Mucosa of descending colon (tissue), 3 donors: ENCODE results near the gene C1orf21. TPM values are rescaled to one million over a fixed set of nuclear protein-coding genes. Genes with fewer than 3 reads are reported as not detected.

Experiments
- ATAC-seq: fragments of 200-7000 bp; cut with Tn5 transposase; one replicate; pipeline ENCODE4 v1.9.1; 2020; ENCODE audit warnings: mild to moderate bottlenecking, moderate library complexity
- DNase-seq, 3 donors: peaks; one replicate each; pipeline ENCODE4 v3.0.0-alpha.2; 2020
- H3K36me3 ChIP-seq: fragments of 200-600 bp; one replicate; pipeline ENCODE4 v1.8.0; 2021; ENCODE audit warnings: low read depth, mild to moderate bottlenecking
- H3K4me1 ChIP-seq: fragments of 200-600 bp; one replicate; pipeline ENCODE4 v1.8.0; 2021; ENCODE audit warnings: low read depth, mild to moderate bottlenecking
- H3K4me3 ChIP-seq: fragments of 200-600 bp; one replicate; pipeline ENCODE4 v1.8.0; 2021; ENCODE audit warnings: mild to moderate bottlenecking
- H3K9me3 ChIP-seq: fragments of 200-600 bp; one replicate; pipeline ENCODE4 v1.8.0; 2021; ENCODE audit warnings: mild to moderate bottlenecking
- intact Hi-C, 2 donors: fragments of 100-400 bp; cut with DNase I in 1 of 2; cut with micrococcal nuclease in 1 of 2; formaldehyde crosslinking; loops; one replicate each; pipeline versions ENCODE4 v1.11.0 to v1.11.1; 2022; cut with DNase I, micrococcal nuclease
- total RNA-seq, 3 donors: library from RNA; stranded (reverse); fragmentation: NEBNext Ultra II Directional in 2 of 3; extraction: Animal tissue kit (Norgen Biotek cat#: 25700) in 2 of 3; gene quantifications; one replicate each; pipeline versions ENCODE4 v1.2.1 to v1.2.4, GENCODE V29; 2021 to 2023
- TF ChIP-seq, protein P1 (sequence below): fragments of 200-600 bp; IDR thresholded peaks from one replicate; pipeline ENCODE4 v1.8.0; 2022; ENCODE audit warnings: antibody characterized with exemption, mild to moderate bottlenecking
- donor health status: DM: no; HTN: no; CAD: no; lungs with moderate emphysema.
- donor health status: DM: no; HTN: no; CAD: no.
- donor health status: DM: no; HTN: yes; CAD: no.

The C1orf21 gene
- total RNA-seq, 3 donors from 2014 or later, result 70.9 to 109 (median 96.8) TPM

- TF ChIP-seq, protein P1, sequence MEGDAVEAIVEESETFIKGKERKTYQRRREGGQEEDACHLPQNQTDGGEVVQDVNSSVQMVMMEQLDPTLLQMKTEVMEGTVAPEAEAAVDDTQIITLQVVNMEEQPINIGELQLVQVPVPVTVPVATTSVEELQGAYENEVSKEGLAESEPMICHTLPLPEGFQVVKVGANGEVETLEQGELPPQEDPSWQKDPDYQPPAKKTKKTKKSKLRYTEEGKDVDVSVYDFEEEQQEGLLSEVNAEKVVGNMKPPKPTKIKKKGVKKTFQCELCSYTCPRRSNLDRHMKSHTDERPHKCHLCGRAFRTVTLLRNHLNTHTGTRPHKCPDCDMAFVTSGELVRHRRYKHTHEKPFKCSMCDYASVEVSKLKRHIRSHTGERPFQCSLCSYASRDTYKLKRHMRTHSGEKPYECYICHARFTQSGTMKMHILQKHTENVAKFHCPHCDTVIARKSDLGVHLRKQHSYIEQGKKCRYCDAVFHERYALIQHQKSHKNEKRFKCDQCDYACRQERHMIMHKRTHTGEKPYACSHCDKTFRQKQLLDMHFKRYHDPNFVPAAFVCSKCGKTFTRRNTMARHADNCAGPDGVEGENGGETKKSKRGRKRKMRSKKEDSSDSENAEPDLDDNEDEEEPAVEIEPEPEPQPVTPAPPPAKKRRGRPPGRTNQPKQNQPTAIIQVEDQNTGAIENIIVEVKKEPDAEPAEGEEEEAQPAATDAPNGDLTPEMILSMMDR, result no peak
- no peak for ATAC-seq
These were observed 169.1 kb downstream of the C1orf21 start for GRCh38 chr1:184555665-184556641.

GRCh38 chr1:184556665-184557064 lies 169.8 kb downstream of the C1orf21 start:
- intact Hi-C loops, result no loop called here
- ATAC-seq, result no peak
- TF ChIP-seq, protein P1, result no peak

More at GRCh38 chr1:184555665-184556641, 169.1 kb downstream of the C1orf21 start:
- no peaks in the 10 kb centered on the region for H3K36me3 ChIP-seq
- H3K4me3 ChIP-seq, result no peak overlapping the region
- intact Hi-C loops, result no loop called here
- DNase-seq, result no peak
- no peaks in the 10 kb centered on the region for H3K4me1 ChIP-seq
- H3K9me3 ChIP-seq, result no peaks in the 10 kb centered on the region

GRCh38 chr1:184557423-184558347 lies 170.9 kb downstream of the C1orf21 start:
- no peaks in the 10 kb centered on the region for H3K9me3 ChIP-seq
- intact Hi-C loops, result no loop called here
- DNase-seq (no peak), ATAC-seq (no peak)
- no peaks in the 10 kb centered on the region for H3K36me3 ChIP-seq
- TF ChIP-seq, protein P1, result no peak
- peaks cover 8% of the 10 kb centered on the region for H3K4me1 ChIP-seq
- no peak overlapping the region for H3K4me3 ChIP-seq

More at GRCh38 chr1:184556665-184557064, 169.8 kb downstream of the C1orf21 start:
- H3K4me3 ChIP-seq, result no peak overlapping the region
- no peaks in the 10 kb centered on the region for H3K9me3 ChIP-seq
- no peaks in the 10 kb centered on the region for H3K4me1 ChIP-seq
- H3K36me3 ChIP-seq, result no peaks in the 10 kb centered on the region
- no peak for DNase-seq

GRCh38 chr1:184558691-184559090 lies 171.9 kb downstream of the C1orf21 start:
- Histone ChIP-seq H3K4me3 (no peak overlapping the region), H3K9me3 (no peaks in the 10 kb centered on the region), H3K36me3 (no peaks in the 10 kb centered on the region), H3K4me1 (peaks cover 14% of the 10 kb centered on the region)
- DNase-seq (no peak), ATAC-seq (no peak)
- TF ChIP-seq, protein P1, result no peak
- intact Hi-C loops, result no loop called here

- intact Hi-C loops, result no loop called here
- Histone ChIP-seq H3K4me3 (no peak overlapping the region), H3K9me3 (no peaks in the 10 kb centered on the region), H3K4me1 (peaks cover 14% of the 10 kb centered on the region), H3K36me3 (no peaks in the 10 kb centered on the region)
- ATAC-seq (no peak), DNase-seq (no peak)
- TF ChIP-seq, protein P1, result no peak
These were observed 172.4 kb downstream of the C1orf21 start for GRCh38 chr1:184559117-184559713.
